AG08396 (cell line): ENCODE data around the gene CCL13.

Source experiments
- DNase-seq: peaks from one replicate; pipeline ENCODE4 v3.0.0; 2012; ENCODE audit warnings: low spot score, mixed read lengths

The CCL13 gene

GRCh38 chr17:34363183-34363661 is 6.9 kb downstream of the CCL13 start, which contains the start of gene CCL1:
TSS of gene CCL1 (minus strand) at chr17:34363233. CDS start at chr17:34363161, 72 bp downstream.
- DNase-seq = no peak

GRCh38 chr17:34364751-34365150 is 8.5 kb downstream of the CCL13 start:
- no peak for DNase-seq

- no peak for DNase-seq
These were observed 9.1 kb downstream of the CCL13 start for GRCh38 chr17:34365340-34365739.

- DNase-seq = no peak
These were observed 9.7 kb downstream of the CCL13 start for GRCh38 chr17:34366010-34366409.

GRCh38 chr17:34366529-34367107 is 10.3 kb downstream of the CCL13 start:
- DNase-seq = no peak

GRCh38 chr17:34367486-34368195 is 11.4 kb downstream of the CCL13 start:
- DNase-seq = no peak

GRCh38 chr17:34368196-34368945 is 12.1 kb downstream of the CCL13 start:
- no peak for DNase-seq

GRCh38 chr17:34368946-34369500 is 12.7 kb downstream of the CCL13 start:
- no peak for DNase-seq

- DNase-seq = no peak
These were observed 13.3 kb downstream of the CCL13 start for GRCh38 chr17:34369571-34369970.

- no peak for DNase-seq
These were observed 14.2 kb downstream of the CCL13 start for GRCh38 chr17:34370376-34370996.

- DNase-seq = no peak
These were observed 14.7 kb downstream of the CCL13 start for GRCh38 chr17:34370997-34371395.

- no peak for DNase-seq
These were observed 15.3 kb downstream of the CCL13 start for GRCh38 chr17:34371405-34372100.

GRCh38 chr17:34374457-34374856 is 18.2 kb downstream of the CCL13 start:
- DNase-seq = no peak

GRCh38 chr17:34375426-34375997 is 19.2 kb downstream of the CCL13 start:
- DNase-seq = no peak

GRCh38 chr17:34377078-34377823 is 21.0 kb downstream of the CCL13 start:
- DNase-seq = no peak

- peak; percentile 23 for DNase-seq
These were observed 22.4 kb downstream of the CCL13 start for GRCh38 chr17:34378664-34379101.

GRCh38 chr17:34379868-34380267 is 23.6 kb downstream of the CCL13 start:
- no peak for DNase-seq

- DNase-seq = no peak
These were observed 26.4 kb downstream of the CCL13 start for GRCh38 chr17:34382621-34383124.

GRCh38 chr17:34383216-34383615 is 26.9 kb downstream of the CCL13 start:
- no peak for DNase-seq

GRCh38 chr17:34384271-34384670 is 28.0 kb downstream of the CCL13 start:
- no peak for DNase-seq
